Body of pancreas (tissue), 4 donors: Measurements from ENCODE around the gene PPP2R2B. TPM values are rescaled to one million over a fixed set of nuclear protein-coding genes. Genes with fewer than 3 reads are reported as not detected.

ENCODE experiments used
- ATAC-seq: fragments of 150-250 bp; one replicate; pipeline ENCODE4 v1.9.1; 2016
- DNase-seq, 4 donors: peaks; one replicate each; pipeline ENCODE4 v3.0.0-alpha.2; 2019
- H3K27ac ChIP-seq, 4 donors: fragments of 200-600 bp; sonication (generic); 1 replicate in 3 of 4; 2 replicates in 1 of 4; pipeline versions ENCODE4 v1.5.1 to v1.6.1; 2016 to 2019; ENCODE audit warnings: mild to moderate bottlenecking in 1 of 4, mixed read lengths in 1 of 4, moderate library complexity in 1 of 4
- H3K27me3 ChIP-seq, 2 donors: fragments of 200-600 bp; sonication (generic); one replicate each; pipeline ENCODE4 v1.6.0; 2016; ENCODE audit warnings: mild to moderate bottlenecking in 1 of 2
- H3K36me3 ChIP-seq, 2 donors: fragments of 200-600 bp; sonication (generic); replicated peaks in 1 of 2; 2 replicates each; pipeline ENCODE4 v1.5.1; 2016; ENCODE audit warnings: low read depth in 2 of 2; ENCODE audit not compliant: insufficient read depth in 1 of 2
- H3K4me1 ChIP-seq: fragments of 200-600 bp; sonication (generic); one replicate; pipeline ENCODE4 v1.6.0; 2016
- H3K4me3 ChIP-seq, 2 donors: fragments of 200-600 bp; sonication (generic); 1 replicate in 1 of 2; 2 replicates in 1 of 2; pipeline ENCODE4 v1.5.1; 2016 to 2019
- H3K9me3 ChIP-seq, 3 donors: fragments of 200-600 bp; sonication (generic); 1 replicate in 2 of 3; 2 replicates in 1 of 3; pipeline ENCODE4 v1.5.1; 2016
- POLR2A ChIP-seq, 3 donors: fragments of 450-650 bp; IDR thresholded peaks; one replicate each; pipeline ENCODE4 v1.6.1; 2016; ENCODE audit warnings: antibody characterized with exemption in 3 of 3, mild to moderate bottlenecking in 2 of 3
- WGBS, 2 donors: methylation state at CpG; one replicate each; pipeline ENCODE4 v1.1.5; 2017; 5-methylcytosine and 5-hydroxymethylcytosine counted together
- intact Hi-C: fragments of 100-400 bp; cut with DNase I; formaldehyde crosslinking; loops from one replicate; pipeline ENCODE4 v1.15.1; 2023
- total RNA-seq, 2 donors: library from RNA; depleted of rRNA; stranded (reverse); fragments of >200 nt; gene quantifications; one replicate each; pipeline ENCODE4 v1.1.0, GENCODE V29; 2016
- TF ChIP-seq, protein P1 (sequence below), 7 experiments: fragments of 450-650 bp in 4 of 7; fragments of 200-600 bp in 3 of 7; sonication (generic) in 3 of 7; IDR thresholded peaks; one replicate each; pipeline ENCODE4 v1.5.1; 2016 to 2019; ENCODE audit warnings: antibody characterized with exemption in 7 of 7

The PPP2R2B gene
- total RNA-seq, 2 donors from 2014 or later, result 0.26 TPM; not detected in 1

GRCh38 chr5:146772881-146773466 lies 105.6 kb downstream of the PPP2R2B start:
- ATAC-seq, result no peak
- Histone ChIP-seq H3K4me1 (no peaks in the 10 kb centered on the region), H3K36me3 (no peaks in the 10 kb centered on the region), H3K27me3 (no peaks in the 10 kb centered on the region), H3K9me3 (no peaks in the 10 kb centered on the region), H3K4me3 (no peak overlapping the region), H3K27ac (no peak overlapping the region)
- no peak for TF ChIP-seq POLR2A (IDR thresholded peaks at IDR 0.05)
- TF ChIP-seq, protein P1, sequence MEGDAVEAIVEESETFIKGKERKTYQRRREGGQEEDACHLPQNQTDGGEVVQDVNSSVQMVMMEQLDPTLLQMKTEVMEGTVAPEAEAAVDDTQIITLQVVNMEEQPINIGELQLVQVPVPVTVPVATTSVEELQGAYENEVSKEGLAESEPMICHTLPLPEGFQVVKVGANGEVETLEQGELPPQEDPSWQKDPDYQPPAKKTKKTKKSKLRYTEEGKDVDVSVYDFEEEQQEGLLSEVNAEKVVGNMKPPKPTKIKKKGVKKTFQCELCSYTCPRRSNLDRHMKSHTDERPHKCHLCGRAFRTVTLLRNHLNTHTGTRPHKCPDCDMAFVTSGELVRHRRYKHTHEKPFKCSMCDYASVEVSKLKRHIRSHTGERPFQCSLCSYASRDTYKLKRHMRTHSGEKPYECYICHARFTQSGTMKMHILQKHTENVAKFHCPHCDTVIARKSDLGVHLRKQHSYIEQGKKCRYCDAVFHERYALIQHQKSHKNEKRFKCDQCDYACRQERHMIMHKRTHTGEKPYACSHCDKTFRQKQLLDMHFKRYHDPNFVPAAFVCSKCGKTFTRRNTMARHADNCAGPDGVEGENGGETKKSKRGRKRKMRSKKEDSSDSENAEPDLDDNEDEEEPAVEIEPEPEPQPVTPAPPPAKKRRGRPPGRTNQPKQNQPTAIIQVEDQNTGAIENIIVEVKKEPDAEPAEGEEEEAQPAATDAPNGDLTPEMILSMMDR (IDR thresholded peaks at IDR 0.05), result no peak
- 27 to 36% methylated on average over 3 of the region's 3 CpGs for whole genome bisulfite sequencing, 2 donors
- DNase-seq, result no peak
- intact Hi-C loops, result no loop called here

DNA sequence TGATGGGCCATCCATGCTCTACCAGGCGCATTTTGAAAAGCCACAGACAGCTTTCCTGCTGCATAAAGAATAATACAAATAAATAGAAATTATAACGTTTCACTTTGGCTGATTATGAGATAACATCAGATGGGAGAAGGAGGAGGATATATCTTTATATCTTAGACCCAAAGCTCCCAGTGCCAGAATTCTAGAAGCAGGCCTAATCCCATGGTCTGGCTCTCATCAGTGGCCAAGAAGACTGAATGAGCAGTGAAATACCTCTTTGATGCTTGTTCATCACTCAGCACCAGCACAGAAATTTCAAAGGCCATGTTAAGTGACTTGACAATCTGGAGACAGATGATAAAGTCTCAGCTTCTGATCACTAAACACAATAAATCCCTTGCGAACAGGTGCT lies 107.6 kb downstream of the PPP2R2B start:
- H3K27ac ChIP-seq, result no peak overlapping the region
- H3K4me3 ChIP-seq, result no peak overlapping the region
- ATAC-seq (no peak), DNase-seq (no peak)
- 76 to 79% methylated on average over 3 of the region's 3 CpGs for WGBS, 2 donors
- TF ChIP-seq, protein P1 (IDR thresholded peaks at IDR 0.05), result no peak
- no peak for TF ChIP-seq POLR2A (IDR thresholded peaks at IDR 0.05)
- no peaks in the 10 kb centered on the region for H3K27me3 ChIP-seq
- no peaks in the 10 kb centered on the region for H3K36me3 ChIP-seq
- H3K9me3 ChIP-seq, result no peaks in the 10 kb centered on the region
- intact Hi-C loops, result no loop called here
- H3K4me1 ChIP-seq, result no peaks in the 10 kb centered on the region

DNA sequence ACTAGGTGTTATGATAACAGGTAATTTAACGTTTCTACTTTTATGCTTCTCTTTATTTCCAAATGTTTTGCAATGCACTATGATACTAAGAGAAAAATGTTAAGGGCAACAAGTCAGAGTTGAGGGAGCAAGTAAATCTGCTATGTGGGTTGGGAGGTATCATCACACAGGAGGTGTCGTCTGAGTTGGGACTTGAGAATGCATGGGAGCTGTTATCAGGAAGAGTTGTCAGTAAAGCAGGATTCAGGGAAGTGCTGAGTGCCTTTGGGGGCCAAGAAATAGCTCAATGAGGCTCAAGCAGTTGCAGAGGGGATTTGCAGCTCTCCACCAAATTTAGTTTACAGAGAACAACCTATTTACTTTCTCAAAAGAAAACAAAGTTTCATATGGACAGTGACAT lies 108.0 kb downstream of the PPP2R2B start:
- no peak for TF ChIP-seq POLR2A (IDR thresholded peaks at IDR 0.05)
- TF ChIP-seq, protein P1 (IDR thresholded peaks at IDR 0.05), result no peak
- no peak overlapping the region for H3K4me3 ChIP-seq
- no peaks in the 10 kb centered on the region for H3K9me3 ChIP-seq
- no peaks in the 10 kb centered on the region for H3K36me3 ChIP-seq
- intact Hi-C loops, result no loop called here
- DNase-seq (no peak), ATAC-seq (no peak)
- no peaks in the 10 kb centered on the region for H3K4me1 ChIP-seq
- WGBS, 2 donors, result 53 to 54% methylated on average over 2 of the region's 2 CpGs
- no peak overlapping the region for H3K27ac ChIP-seq
- H3K27me3 ChIP-seq, result no peaks in the 10 kb centered on the region

- DNase-seq (no peak), ATAC-seq (no peak)
- no peak for TF ChIP-seq POLR2A (IDR thresholded peaks at IDR 0.05)
- TF ChIP-seq, protein P1 (IDR thresholded peaks at IDR 0.05), result no peak
- 62 to 65% methylated on average over 3 of the region's 3 CpGs for WGBS, 2 donors
- Histone ChIP-seq H3K36me3 (no peaks in the 10 kb centered on the region), H3K4me3 (no peak overlapping the region), H3K27ac (no peak overlapping the region), H3K4me1 (no peaks in the 10 kb centered on the region), H3K27me3 (no peaks in the 10 kb centered on the region), H3K9me3 (no peaks in the 10 kb centered on the region)
- intact Hi-C loops, result no loop called here
Observed at GRCh38 chr5:146767534-146767933, 111.0 kb downstream of the PPP2R2B start.

GRCh38 chr5:146766013-146766412 lies 112.5 kb downstream of the PPP2R2B start:
- no peaks in the 10 kb centered on the region for H3K9me3 ChIP-seq
- no peak for TF ChIP-seq POLR2A (IDR thresholded peaks at IDR 0.05)
- TF ChIP-seq, protein P1 (IDR thresholded peaks at IDR 0.05), result no peak
- H3K36me3 ChIP-seq, result no peaks in the 10 kb centered on the region
- intact Hi-C loops, result no loop called here
- H3K27ac ChIP-seq, result no peak overlapping the region
- DNase-seq, result no peak
- no peaks in the 10 kb centered on the region for H3K4me1 ChIP-seq
- H3K4me3 ChIP-seq, result no peak overlapping the region
- no peak for ATAC-seq
- WGBS, 2 donors, result 79 to 86% methylated on average over 1 of the region's 1 CpG
- H3K27me3 ChIP-seq, result no peaks in the 10 kb centered on the region
